ENCODE results near the gene PVR. TPM values are rescaled to one million over a fixed set of nuclear protein-coding genes. Genes with fewer than 3 reads are reported as not detected.

Gene PVR
- polyA plus RNA-seq, 1 donor from 2014 or later = 19.1 TPM

DNA sequence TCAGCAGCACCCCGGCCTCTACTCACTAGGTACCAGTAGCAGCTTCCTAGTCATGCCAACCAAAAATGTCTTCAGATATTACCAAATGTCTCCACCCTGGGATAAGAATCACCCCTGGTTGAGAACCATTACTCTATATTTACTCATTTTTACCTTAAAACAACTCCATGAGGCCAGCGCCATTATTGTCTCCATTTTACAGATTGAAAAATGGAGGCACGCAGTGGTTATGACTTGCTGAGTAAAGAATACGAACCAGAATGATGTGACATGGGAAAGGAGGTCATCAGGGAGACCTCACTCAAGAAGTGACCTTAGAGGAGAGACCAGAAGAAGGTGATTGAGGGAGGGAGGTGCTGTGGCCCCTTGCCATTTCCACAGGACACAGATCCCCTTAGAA lies 29.8 kb downstream of the PVR start:
- H3K36me3 ChIP-seq (ENCODE audit: insufficient read depth, low read length) = no peaks in the 10 kb centered on the region
- H3K79me2 ChIP-seq (replicated peaks; ENCODE audit: insufficient read depth, low read length) = no peaks in the 10 kb centered on the region
- TF ChIP-seq SMC3 (conservative IDR thresholded peaks at IDR 0.05; ENCODE audit: poor library complexity) (no peak), RAD21 (conservative IDR thresholded peaks at IDR 0.05) (no peak), POLR2AphosphoS5 (IDR thresholded peaks at IDR 0.05) (no peak), MXI1 (conservative IDR thresholded peaks at IDR 0.05; ENCODE audit: poor library complexity, severe bottlenecking) (no peak), EZH2 (IDR thresholded peaks at IDR 0.05; ENCODE audit: borderline replicate concordance, insufficient read depth, low read length, poor library complexity, severe bottlenecking) (no peak), EP300 (conservative IDR thresholded peaks at IDR 0.05; ENCODE audit: poor library complexity, severe bottlenecking) (no peak), TAF1 (IDR thresholded peaks at IDR 0.05; ENCODE audit: low read depth) (no peak)
- TF ChIP-seq, protein P1, sequence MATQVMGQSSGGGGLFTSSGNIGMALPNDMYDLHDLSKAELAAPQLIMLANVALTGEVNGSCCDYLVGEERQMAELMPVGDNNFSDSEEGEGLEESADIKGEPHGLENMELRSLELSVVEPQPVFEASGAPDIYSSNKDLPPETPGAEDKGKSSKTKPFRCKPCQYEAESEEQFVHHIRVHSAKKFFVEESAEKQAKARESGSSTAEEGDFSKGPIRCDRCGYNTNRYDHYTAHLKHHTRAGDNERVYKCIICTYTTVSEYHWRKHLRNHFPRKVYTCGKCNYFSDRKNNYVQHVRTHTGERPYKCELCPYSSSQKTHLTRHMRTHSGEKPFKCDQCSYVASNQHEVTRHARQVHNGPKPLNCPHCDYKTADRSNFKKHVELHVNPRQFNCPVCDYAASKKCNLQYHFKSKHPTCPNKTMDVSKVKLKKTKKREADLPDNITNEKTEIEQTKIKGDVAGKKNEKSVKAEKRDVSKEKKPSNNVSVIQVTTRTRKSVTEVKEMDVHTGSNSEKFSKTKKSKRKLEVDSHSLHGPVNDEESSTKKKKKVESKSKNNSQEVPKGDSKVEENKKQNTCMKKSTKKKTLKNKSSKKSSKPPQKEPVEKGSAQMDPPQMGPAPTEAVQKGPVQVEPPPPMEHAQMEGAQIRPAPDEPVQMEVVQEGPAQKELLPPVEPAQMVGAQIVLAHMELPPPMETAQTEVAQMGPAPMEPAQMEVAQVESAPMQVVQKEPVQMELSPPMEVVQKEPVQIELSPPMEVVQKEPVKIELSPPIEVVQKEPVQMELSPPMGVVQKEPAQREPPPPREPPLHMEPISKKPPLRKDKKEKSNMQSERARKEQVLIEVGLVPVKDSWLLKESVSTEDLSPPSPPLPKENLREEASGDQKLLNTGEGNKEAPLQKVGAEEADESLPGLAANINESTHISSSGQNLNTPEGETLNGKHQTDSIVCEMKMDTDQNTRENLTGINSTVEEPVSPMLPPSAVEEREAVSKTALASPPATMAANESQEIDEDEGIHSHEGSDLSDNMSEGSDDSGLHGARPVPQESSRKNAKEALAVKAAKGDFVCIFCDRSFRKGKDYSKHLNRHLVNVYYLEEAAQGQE (IDR thresholded peaks at IDR 0.05; ENCODE audit: borderline replicate concordance) = no peak
- TF ChIP-seq, protein P2, sequence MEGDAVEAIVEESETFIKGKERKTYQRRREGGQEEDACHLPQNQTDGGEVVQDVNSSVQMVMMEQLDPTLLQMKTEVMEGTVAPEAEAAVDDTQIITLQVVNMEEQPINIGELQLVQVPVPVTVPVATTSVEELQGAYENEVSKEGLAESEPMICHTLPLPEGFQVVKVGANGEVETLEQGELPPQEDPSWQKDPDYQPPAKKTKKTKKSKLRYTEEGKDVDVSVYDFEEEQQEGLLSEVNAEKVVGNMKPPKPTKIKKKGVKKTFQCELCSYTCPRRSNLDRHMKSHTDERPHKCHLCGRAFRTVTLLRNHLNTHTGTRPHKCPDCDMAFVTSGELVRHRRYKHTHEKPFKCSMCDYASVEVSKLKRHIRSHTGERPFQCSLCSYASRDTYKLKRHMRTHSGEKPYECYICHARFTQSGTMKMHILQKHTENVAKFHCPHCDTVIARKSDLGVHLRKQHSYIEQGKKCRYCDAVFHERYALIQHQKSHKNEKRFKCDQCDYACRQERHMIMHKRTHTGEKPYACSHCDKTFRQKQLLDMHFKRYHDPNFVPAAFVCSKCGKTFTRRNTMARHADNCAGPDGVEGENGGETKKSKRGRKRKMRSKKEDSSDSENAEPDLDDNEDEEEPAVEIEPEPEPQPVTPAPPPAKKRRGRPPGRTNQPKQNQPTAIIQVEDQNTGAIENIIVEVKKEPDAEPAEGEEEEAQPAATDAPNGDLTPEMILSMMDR (IDR thresholded peaks at IDR 0.05; ENCODE audit: poor library complexity, severe bottlenecking) = no peak

DNA sequence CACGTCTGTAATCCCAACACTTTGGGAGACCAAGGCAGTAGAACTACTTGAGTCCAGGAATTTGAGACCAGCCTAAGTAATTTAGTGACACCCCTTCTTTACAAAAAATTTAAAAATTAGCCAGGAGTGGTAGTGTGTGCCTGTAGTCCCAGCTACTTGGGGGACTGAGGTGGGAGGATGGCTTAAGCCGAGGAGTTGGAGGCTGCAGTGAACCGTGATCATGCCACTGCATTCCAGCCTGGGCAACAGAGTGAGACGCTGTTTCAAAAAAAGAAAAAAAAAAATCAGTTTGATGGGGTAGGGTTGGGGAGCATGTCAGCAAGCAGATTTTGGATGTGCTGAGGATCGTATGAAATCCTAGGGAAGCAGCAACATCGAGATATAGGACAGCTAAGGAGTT lies 31.8 kb downstream of the PVR start:
- no peaks in the 10 kb centered on the region for H3K27me3 ChIP-seq (ENCODE audit: insufficient read depth, low read depth, low read length)

More for the DNA sequence above, 29.8 kb downstream of the PVR start:
- no peak overlapping the region for H3K27ac ChIP-seq (ENCODE audit: low read length)
- H3K9me2 ChIP-seq (ENCODE audit: insufficient read depth, low read length) = no peaks in the 10 kb centered on the region
- H3K4me2 ChIP-seq (ENCODE audit: low read length) = no peak overlapping the region
- H3K9me3 ChIP-seq (ENCODE audit: low read length) = no peaks in the 10 kb centered on the region
- H4K20me1 ChIP-seq (ENCODE audit: insufficient read depth) = no peaks in the 10 kb centered on the region
- H3K4me3 ChIP-seq (ENCODE audit: low read length) = no peak overlapping the region
- H3K27me3 ChIP-seq (ENCODE audit: insufficient read depth, low read depth, low read length) = no peaks in the 10 kb centered on the region
- no peak overlapping the region for H2AFZ ChIP-seq (ENCODE audit: low read depth, low read length)
- H3F3A ChIP-seq (ENCODE audit: insufficient read depth, low read length, poor library complexity, severe bottlenecking) = no peaks in the 10 kb centered on the region
- H3K9ac ChIP-seq (ENCODE audit: low read length) = no peak overlapping the region

More for the DNA sequence above, 31.8 kb downstream of the PVR start:
- Histone ChIP-seq H3K4me3 (ENCODE audit: low read length) (no peak overlapping the region), H3K9me3 (ENCODE audit: low read length) (no peaks in the 10 kb centered on the region), H3K36me3 (ENCODE audit: insufficient read depth, low read length) (no peaks in the 10 kb centered on the region), H3K4me2 (ENCODE audit: low read length) (no peak overlapping the region), H3K9me2 (ENCODE audit: insufficient read depth, low read length) (no peaks in the 10 kb centered on the region), H3K9ac (ENCODE audit: low read length) (no peak overlapping the region), H3K79me2 (replicated peaks; ENCODE audit: insufficient read depth, low read length) (no peaks in the 10 kb centered on the region), H2AFZ (ENCODE audit: low read depth, low read length) (no peak overlapping the region), H3K27ac (ENCODE audit: low read length) (no peak overlapping the region), H4K20me1 (ENCODE audit: insufficient read depth) (no peaks in the 10 kb centered on the region), H3F3A (ENCODE audit: insufficient read depth, low read length, poor library complexity, severe bottlenecking) (no peaks in the 10 kb centered on the region)
- TF ChIP-seq POLR2AphosphoS5 (IDR thresholded peaks at IDR 0.05) (no peak), SMC3 (conservative IDR thresholded peaks at IDR 0.05; ENCODE audit: poor library complexity) (no peak), MXI1 (conservative IDR thresholded peaks at IDR 0.05; ENCODE audit: poor library complexity, severe bottlenecking) (no peak), EP300 (conservative IDR thresholded peaks at IDR 0.05; ENCODE audit: poor library complexity, severe bottlenecking) (no peak), EZH2 (IDR thresholded peaks at IDR 0.05; ENCODE audit: borderline replicate concordance, insufficient read depth, low read length, poor library complexity, severe bottlenecking) (no peak), RAD21 (conservative IDR thresholded peaks at IDR 0.05) (no peak), TAF1 (IDR thresholded peaks at IDR 0.05; ENCODE audit: low read depth) (no peak)
- TF ChIP-seq, protein P2 (IDR thresholded peaks at IDR 0.05; ENCODE audit: poor library complexity, severe bottlenecking) = no peak
- TF ChIP-seq, protein P1 (IDR thresholded peaks at IDR 0.05; ENCODE audit: borderline replicate concordance) = no peak

Data from neural cell (in vitro differentiated cells).